WI38 (cell line): ENCODE data around the gene FERMT2.
A peak's percentile ranks its signal among the peaks of the same experiment; 100 is the strongest.

Experiments used
- H3K4me3 ChIP-seq: 2 replicates; pipeline ENCODE4 v1.5.1; 2011; ENCODE audit warnings: low read depth, mild to moderate bottlenecking, control low read depth, low read length
- CTCF ChIP-seq: IDR thresholded peaks from 2 replicates; pipeline ENCODE4 v1.5.1; 2012; ENCODE audit warnings: low read depth, mild to moderate bottlenecking, control low read depth, low read length

FERMT2 gene

GRCh38 chr14:52987514-52987913, 36.7 kb upstream of the FERMT2 start:
- TF ChIP-seq CTCF, result no peak
- H3K4me3 ChIP-seq, result no peak overlapping the region

GRCh38 chr14:52987042-52987441, 36.2 kb upstream of the FERMT2 start:
- TF ChIP-seq CTCF, result no peak
- no peak overlapping the region for H3K4me3 ChIP-seq

- TF ChIP-seq CTCF, result no peak
- H3K4me3 ChIP-seq, result no peak overlapping the region
Measured at GRCh38 chr14:52977798-52978197, 26.9 kb upstream of the FERMT2 start.

GRCh38 chr14:52974406-52974805, 23.6 kb upstream of the FERMT2 start:
- no peak overlapping the region for H3K4me3 ChIP-seq
- no peak for TF ChIP-seq CTCF

- no peak overlapping the region for H3K4me3 ChIP-seq
- TF ChIP-seq CTCF, result peak; percentile 41
Measured at GRCh38 chr14:52961060-52961639, 10.3 kb upstream of the FERMT2 start.

- no peak overlapping the region for H3K4me3 ChIP-seq
- TF ChIP-seq CTCF, result no peak
Measured at GRCh38 chr14:52960627-52961026, 9.8 kb upstream of the FERMT2 start.

GRCh38 chr14:52954346-52955214, 3.7 kb upstream of the FERMT2 start:
- no peak for TF ChIP-seq CTCF

More at GRCh38 chr14:52954346-52955214, 3.7 kb upstream of the FERMT2 start:
- H3K4me3 ChIP-seq, result no peak overlapping the region
